GM18520 (cell line): ENCODE data around the gene WARS2.
A peak's percentile ranks its signal among the peaks of the same experiment; 100 is the strongest.

Source experiments
- ATAC-seq: cut with Tn5 transposase; IDR thresholded peaks from one replicate; pipeline ENCODE4 v1.9.1; 2021; ENCODE audit not compliant: unreplicated experiment

WARS2 gene

GRCh38 chr1:119032986-119033385, 107.5 kb downstream of the WARS2 start:
- no peak for ATAC-seq

GRCh38 chr1:119027759-119028158, 112.7 kb downstream of the WARS2 start:
- no peak for ATAC-seq

- no peak for ATAC-seq
These were observed 113.5 kb downstream of the WARS2 start for GRCh38 chr1:119026956-119027355.

GRCh38 chr1:119015547-119015946, 124.9 kb downstream of the WARS2 start:
- ATAC-seq = no peak

GRCh38 chr1:119012383-119012782, 128.1 kb downstream of the WARS2 start:
- ATAC-seq = no peak

- no peak for ATAC-seq
These were observed 128.7 kb downstream of the WARS2 start for GRCh38 chr1:119011706-119012105.

- ATAC-seq = no peak
These were observed 129.3 kb downstream of the WARS2 start for GRCh38 chr1:119011116-119011515.

- no peak for ATAC-seq
These were observed 130.3 kb downstream of the WARS2 start for GRCh38 chr1:119010201-119010600.

- ATAC-seq = no peak
These were observed 131.2 kb downstream of the WARS2 start for GRCh38 chr1:119009312-119009655.

- peak; percentile 65 for ATAC-seq
These were observed 131.8 kb downstream of the WARS2 start for GRCh38 chr1:119008483-119009311.

GRCh38 chr1:119007670-119008482, 132.6 kb downstream of the WARS2 start:
- ATAC-seq = no peak

GRCh38 chr1:119007339-119007669, 133.1 kb downstream of the WARS2 start:
- no peak for ATAC-seq

GRCh38 chr1:119006406-119007279, 133.8 kb downstream of the WARS2 start:
- no peak for ATAC-seq

- ATAC-seq = no peak
These were observed 134.6 kb downstream of the WARS2 start for GRCh38 chr1:119005724-119006405.

- ATAC-seq = no peak
These were observed 135.7 kb downstream of the WARS2 start for GRCh38 chr1:119004781-119005180.

GRCh38 chr1:119004129-119004527, 136.3 kb downstream of the WARS2 start:
- ATAC-seq = no peak

GRCh38 chr1:119003413-119004128, 136.9 kb downstream of the WARS2 start:
- no peak for ATAC-seq

- ATAC-seq = no peak
These were observed 138.3 kb downstream of the WARS2 start for GRCh38 chr1:119002028-119002686.

- ATAC-seq = no peak
These were observed 139.0 kb downstream of the WARS2 start for GRCh38 chr1:119001181-119002027.
